Non-pigmented ciliary epithelial cell (primary cell): Measurements from ENCODE around the gene TMOD2.

Experiments
- DNase-seq: peaks from one replicate; pipeline ENCODE4 v3.0.0-alpha.2; 2010; ENCODE audit warnings: low read depth

The TMOD2 gene

DNA sequence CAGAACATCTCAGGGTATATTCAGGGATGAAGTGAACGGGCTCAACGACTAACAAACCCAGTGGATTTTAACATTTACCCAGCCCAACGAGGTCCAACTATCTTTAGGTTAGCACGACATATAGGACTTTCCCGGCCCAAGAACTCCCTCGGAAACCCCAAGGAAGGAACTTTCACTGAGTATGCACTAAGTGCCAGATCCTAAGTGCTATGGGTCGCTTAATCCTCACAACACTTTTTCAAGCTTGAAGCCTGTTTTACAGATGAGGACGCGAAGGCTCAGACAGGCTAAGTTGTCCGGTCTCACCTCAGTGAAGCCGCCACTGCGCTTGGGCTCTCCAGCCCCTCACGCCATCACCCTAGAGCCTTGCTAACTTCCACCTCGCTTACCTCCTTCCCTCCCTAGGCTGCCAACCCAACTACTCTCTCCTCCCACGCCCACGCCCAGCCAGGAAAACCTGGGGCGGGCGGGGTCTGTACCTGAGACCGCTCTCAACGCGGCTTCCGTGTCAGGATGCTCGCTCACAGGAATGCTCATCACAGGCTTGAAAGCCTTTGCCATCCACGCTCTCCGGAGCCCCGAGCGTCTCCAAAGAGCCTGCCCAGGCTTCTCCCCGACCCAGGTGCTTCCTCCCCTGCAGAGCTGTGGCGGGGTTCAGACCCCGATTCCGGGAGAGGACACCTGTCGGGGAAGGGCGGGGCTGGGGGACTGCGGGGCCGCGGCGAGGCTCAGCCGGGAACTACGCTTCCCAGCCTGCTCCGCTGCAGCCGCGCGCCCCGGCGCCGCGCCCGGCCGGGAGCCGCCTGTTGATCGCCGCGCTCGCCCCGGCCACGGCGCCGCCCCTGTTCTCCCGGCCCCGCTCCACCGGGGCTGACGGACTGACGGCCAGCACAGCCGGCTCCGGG lies at the start of gene TMOD2:
TSS of gene TMOD2 (plus strand) at position 806 of the 905 bp plus-strand sequence. CDS start 14,845 bp downstream, outside the sequence.
- no peak for DNase-seq

DNA sequence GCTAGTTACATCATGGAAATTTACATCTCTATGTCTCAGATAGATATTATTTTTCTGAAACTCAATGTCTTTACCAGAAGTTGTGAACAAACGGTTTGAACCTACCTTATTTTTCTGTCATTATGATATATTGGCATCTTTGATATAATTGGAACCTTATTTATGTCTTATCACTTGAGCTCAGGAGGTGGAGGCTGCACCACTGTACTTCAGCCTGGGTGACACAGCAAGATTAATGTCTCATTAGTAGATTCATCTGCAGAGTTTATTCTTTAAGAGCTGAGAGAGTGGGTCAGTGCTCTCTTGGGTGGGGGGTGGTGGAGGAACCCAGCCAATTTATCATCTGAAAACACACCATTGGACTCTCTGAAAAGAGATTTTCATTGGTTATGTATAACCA lies 48.7 kb upstream of the TMOD2 start:
- no peak for DNase-seq

DNA sequence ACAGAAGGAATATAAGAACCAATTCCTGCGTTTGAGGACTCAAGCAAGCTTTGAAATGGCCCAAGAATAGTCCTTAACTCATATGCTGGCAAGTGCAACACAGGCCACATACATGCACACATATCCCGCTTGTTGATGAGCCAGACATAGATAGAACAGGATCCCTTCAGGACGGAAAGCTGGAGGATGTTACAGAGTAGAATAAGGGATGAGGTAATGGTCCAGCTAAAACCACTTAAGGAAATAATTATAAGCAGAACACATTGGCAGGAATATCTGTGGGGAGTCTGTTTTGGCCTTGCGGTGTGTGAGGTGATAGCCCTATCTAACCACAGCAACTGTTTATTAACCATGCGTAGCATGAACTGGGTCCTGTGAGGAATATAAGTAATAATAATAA lies 45.1 kb upstream of the TMOD2 start:
- no peak for DNase-seq

DNA sequence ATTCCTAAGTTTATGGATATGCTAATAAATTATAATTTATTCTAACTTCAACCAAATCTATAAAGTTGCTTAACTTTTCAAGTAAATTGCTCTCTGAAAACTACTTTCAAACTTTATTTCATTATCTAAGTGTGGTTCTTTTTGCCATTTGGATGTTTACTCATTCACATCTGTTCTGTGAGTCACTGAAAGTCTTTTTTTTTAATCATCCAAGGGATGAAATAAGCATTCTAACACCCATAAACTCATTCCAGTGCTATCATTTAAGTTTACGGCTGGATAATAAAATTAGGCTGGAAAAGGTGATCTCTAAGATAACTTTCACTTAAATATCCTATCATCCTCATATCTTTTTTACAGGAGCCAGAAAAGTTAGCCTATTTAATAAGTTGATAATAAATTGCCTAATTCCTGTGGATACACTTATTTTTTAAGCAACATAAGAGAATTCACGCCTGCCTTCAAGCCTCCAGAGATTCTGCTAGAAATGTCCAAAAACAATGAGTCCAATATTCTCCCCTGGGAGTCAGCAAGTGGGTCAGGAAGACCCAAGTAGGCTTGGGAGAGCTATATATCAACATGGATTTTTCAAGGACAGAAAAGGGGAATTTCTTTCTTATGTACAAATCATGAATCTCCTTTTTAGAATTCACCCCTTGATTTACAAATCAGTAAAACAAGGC lies 44.3 kb upstream of the TMOD2 start:
- no peak for DNase-seq

DNA sequence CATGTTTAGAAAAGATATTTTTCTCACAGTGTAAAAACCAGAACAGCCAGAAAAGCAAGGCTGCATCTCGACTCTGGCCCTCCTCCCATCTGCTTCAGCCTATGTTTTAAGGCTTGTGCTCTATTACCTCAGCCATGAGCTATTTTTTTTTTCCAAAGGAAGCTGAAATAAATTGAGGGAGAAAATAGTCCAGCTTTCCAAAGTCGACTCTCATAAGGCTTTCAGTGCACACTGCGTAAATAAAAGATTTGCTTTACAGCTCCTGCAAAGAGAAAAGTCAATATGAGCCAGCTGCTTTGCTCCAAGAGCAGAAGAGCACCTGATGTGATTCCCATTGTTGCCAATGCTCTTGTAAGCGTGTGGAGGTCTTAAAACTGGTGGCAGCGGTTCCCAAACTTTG lies 43.4 kb upstream of the TMOD2 start:
- DNase-seq, result no peak

DNA sequence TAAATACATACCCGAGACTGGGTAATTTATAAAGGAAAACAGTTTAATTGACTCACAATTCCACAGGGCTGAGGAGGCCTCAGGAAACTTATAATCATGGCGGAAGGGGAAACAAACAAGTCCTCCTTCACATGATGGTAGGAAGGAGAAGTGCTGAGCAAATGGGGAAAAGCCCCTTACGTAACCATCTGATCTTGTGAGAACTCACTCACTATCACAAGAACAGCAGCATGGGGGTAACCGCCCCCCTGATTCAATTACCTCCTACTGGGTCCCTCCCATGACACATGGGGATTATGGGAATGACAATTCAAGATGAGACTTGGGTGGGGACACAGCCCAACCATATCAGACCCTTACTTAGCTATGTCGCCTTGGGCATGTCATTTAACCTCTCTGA lies 42.4 kb upstream of the TMOD2 start:
- DNase-seq, result no peak

DNA sequence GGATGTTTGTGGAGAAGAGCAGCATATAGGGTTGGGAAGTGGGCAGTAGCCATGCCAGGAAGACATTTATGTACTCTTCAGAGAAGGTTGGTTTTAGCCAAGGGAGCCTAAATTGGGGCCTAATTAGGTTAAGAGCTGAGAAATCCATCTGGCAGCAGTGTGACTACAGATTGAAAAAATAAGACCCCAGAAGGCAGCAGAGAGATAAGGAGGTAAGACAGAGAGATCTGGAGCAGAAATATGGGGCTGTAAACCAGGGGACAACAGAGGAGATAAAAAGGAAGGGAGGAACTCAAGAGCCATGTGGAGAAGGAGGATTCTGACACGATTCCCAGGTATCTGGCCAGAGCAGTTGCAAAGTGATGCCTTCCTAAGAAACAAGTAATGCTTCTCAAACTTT lies 37.2 kb upstream of the TMOD2 start:
- DNase-seq, result no peak

DNA sequence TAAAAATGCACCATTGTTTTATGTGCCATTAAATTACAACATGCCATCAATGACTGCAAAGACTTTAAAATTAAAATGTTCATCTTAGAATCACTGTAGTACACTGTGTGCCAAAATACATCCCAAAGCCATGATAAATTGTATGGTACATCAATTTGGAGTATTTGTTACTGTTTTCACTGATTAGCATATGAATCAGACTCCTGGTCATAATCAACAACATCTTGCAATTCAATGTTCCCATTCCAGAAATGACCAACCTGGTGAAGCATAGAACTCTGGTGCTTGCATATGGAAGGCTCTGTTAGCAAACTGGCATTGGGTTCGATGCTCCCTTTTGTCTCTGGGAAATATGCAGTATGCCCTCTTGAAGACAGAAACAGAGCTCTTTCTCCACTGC lies 36.5 kb upstream of the TMOD2 start:
- DNase-seq, result no peak

DNA sequence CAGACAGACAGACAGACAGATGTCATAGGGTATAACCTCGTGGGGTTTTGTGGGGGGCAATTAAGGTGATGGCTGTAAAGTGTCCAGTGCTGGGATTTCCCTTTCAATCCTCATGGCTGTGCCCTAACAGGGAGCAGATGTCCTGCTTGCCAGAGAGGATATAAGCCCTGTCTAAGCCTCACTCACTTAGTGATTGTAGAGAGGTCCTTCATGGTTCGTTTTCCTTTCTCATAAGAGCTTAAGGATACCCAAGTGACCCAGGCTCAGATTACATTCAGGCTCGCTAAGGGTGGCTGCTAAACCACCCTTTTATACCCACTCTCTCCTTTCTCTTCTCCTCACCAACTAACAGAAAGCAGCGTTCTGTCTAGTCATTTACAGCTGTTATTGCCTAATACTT lies 33.2 kb upstream of the TMOD2 start:
- no peak for DNase-seq

DNA sequence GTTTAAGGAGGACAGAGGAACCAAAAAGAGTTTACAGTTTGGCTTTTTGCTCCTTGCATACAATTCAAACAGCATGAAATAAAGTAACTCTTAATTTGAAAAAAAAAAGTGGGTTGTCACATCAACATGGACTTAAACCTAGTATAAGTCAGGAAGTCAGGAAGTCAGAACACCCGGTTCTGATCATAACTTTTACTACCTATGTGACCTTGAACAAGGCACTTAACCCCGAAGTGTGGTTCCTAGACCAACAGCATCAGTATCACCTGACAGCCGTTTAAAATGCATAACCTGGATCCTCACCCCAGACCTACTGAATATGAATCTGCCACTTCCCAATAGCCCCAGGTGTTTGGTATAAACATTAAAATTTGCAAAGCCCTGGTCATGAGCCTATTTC lies 32.7 kb upstream of the TMOD2 start:
- no peak for DNase-seq

DNA sequence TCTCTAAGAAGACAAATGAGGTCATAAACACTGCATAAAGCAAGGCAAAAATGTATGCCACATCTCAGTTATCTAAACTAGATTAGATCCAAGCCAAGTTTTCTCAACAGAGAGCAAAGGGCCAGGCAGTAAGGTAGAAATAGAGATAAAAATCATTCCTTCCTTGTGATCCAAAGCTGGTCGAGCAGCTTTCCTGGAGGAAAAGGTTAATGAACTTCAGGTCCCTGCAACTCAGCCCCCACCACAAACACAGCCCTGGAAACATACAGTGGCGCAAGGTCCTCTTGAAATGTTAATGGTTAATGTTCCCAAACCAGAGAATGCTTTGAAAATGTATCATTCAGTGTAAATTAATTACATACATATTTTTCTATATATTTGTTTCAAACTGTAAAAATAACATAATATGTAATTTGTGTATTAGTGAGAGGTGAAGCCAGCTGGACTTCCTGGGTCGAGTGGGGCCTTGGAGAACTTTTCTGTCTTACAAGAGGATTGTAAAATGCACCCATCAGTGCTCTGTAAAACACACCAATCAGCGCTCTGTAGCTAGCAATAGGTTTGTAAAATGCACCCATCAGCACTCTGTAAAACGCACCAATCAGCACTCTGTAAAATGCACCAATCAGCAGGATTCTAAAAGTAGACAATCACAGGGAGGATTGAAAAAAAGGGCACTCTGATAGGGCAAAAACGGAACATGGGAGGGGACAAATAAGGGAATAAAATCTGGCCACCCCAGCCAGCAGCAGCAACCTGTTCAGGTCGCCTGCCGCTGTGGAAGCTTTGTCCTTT lies 31.0 kb upstream of the TMOD2 start:
- no peak for DNase-seq

DNA sequence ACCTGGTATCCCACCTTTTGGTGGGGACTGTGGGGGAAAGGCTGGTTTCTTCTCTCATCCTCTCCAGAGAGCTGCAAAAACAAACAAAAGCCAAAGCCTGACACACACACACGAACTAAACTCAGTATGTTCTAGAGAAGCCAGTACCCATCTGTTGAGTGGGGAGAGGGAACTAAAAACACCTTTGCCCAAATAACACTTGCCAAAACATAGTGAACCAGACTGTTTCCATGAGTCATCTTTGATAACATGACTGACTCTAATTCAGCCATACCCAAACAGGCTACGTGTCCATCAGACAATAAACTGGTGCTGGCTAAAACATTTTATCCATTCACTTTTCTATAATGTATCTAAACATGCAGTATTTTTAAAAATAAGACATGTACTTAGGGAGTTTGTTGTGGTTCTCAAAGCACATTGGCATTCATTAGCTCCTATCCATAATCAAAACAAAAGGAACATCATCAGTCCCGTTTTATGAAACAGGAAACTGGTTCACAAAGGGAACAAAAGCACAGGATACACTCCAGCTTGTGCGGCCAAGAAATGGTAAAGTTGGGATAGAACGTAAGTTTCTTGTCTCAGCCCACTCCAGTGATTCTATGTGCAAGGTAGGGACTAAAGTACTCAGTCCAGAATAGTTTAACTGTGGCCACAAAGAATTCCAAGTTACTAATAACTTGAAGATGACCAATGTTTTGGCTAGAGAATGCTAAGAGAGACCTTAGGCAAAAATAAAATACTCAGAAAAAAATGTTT lies 30.0 kb upstream of the TMOD2 start:
- DNase-seq, result no peak

DNA sequence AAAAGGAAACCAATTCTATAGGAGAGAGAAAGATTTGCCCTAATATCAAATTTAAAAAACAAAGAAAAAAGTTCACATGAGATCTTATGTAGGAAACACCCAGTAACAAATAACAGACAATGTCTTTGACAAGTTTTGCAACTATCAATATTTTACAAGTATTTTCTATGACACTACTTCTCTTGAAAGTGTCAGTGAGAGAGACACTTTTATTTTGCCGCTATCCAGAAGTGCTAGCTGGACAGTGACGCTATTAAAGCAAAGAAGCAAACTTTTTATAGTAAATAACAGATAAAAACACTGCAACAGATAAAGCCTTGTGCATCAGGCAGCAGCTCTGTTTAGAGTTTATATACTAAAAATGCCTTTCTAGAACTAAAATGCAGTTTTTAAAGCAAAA lies 27.2 kb upstream of the TMOD2 start:
- DNase-seq, result no peak

DNA sequence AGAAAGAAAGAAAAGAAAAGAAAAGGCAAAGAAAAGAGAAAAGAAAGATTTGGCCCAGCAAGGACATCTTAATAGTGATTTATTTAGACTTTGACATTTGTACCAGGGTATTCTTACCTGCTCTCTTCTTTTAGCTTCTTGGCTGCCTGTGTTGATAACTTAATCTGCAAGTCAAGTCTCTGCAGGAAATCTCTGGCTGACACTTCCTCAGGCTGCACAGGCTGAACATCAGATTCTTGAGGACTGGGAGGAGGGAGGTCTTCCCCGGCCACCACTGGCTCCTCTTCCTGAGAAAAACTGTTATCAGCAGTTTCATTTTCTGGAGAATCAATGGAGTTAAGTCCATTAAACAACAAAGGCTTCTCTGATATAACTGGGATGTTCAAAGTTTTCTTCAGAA lies 26.7 kb upstream of the TMOD2 start:
- no peak for DNase-seq

DNA sequence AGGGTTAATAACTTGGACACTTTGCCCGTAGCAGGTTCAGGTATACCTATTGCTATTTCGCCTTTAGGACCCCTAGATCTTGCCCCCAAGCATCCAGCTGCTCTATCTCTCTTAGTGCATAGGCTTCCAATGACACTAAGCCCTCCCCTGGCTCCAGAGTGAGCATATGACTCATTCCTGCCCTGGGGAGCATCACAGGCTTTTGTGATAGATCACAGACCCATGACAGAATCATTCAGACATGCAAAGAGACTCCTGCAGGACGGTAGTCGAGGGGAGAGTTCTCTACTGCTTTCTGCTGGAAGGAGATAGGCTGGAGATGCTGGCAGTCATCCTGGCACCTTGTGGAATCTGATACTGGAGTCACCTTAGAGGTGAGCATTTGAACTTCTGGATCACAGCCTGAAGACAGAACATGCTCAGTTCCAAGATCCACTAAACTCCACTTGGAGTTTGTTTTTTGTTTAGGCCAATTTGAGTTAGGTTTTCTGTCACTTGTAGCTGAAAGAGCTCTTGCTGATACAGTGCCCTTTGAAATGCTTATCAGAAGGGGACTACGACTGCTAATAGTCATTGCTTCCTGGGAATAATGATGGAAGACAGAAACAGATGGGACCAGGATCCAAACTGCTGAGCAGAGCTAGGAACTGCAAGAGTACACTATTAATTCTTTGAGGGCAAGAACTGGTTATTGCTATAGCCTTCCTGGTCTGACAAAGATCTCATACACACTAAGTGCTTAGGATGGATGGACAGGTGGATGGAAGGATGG lies 24.9 kb upstream of the TMOD2 start:
- peak; percentile 80 for DNase-seq

DNA sequence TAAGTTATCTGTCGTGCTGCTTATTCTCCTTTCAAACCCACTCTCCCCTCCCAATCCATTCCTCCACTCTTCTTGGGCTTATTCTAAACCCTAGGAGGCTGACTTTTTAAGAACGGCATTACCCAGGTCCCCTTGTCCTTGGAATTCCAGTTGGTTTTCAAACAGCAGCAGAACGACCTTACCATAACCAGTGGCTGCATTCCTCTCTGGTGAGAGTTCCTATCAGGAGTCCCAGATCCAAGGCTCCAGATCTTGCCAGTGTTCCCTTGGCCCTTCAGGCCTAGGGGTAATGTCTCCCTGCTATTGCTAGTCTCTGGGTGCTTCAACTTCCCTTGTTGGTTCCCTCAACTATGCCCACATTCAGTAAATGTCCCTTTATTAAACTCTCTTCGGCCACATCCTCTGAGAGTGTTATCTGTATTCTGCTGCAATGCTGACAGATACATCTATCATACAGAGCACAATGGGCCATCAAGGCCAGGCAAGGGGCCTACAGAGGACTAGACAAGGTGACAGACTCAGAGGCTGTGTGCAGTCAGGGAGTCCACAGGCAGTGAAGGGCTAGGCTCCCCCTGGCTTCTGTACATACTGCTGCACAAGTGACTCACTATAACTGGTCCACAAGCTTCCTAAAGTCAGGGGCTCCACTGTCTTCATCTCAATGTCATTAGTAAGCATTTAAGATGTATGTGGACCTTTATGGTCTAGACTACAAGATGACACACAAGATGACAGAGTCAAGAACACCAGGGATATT lies 24.1 kb upstream of the TMOD2 start:
- DNase-seq, result no peak

DNA sequence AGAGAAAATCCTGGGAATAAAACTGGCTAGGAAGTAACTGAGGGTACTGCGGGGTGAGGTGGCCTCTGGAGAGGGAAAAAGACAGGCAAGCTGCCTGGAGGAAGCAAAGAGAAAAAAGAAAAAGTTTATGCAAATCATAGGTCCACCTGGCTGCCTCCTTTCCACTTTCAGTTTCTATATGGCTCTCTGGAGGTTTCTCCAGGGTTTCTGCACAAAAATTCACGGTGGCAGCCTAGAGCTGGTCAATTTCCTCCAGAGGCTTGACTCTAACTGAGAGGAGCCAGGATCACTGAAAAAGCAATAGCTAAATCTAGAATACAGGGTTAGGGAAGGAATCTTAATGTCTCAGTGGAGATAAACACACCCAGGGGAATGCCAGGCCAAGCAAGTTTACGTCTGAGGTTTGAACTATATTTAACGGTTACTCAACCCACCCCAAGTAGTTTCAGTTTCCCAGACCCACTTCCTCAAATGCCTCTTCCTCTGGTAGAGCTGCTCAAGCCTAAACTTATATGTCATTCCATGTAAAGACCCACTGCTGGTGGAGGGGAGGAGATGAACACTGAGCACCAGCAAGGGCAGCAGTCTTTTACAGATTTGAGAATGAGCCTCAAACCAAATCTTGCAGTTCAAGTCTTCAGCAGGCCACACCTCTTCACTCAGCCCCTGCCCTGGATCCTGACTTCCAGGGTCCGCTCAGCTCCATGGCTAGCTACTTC lies 19.7 kb upstream of the TMOD2 start:
- no peak for DNase-seq

DNA sequence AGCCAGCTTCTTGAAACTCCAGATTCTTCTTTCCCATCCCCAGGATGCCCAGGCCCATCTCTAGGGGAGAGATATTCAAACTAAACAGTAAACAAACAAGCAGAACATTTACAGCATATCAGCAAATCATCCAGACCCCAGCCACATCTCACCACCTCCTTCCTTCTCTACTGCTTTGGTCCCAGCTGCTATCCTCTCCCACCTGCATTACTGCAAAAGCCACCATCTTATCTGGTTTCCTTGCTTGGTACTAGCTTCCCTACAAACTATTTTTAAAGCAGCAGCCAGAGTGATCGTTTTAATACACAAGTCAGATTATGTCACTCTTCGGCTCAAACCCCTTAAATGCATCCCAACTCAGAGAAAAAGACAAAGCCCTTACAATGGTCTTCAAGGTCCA lies 18.8 kb upstream of the TMOD2 start:
- DNase-seq, result no peak

DNA sequence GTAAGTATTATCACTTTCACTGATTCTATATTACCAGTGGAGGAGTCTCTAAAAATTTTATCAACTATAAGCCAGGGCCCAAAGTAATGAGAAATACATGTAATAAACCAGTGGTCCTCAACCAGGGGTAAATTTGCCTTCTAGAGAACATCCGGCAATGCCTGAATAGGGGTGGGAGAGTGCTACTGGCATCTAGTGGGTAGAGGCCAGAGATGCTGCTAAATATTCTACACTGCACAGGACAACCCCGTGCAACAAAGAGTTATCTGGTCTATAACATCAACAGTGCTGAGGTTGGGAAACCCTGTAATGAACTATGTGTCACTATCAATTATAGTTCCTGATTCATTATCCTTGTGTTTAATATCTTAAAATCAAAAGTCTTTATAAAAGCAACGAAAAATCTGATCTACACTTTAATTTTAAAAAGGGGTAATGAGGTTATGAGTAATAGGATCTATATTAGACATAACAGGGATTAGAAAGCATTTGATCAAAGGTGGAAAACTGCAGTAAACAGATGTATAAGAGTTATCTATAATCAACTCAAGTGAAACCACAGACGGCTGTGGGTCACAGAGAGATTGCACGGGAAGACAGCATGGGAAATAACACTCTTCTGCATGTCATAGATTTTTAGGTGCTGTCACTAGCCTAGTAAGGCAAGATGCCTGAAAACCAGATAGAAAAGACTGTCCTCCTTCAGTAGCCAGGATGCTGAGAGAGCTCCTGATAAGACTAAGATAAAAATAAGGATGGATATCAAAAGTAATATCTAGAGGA lies 16.0 kb upstream of the TMOD2 start:
- DNase-seq, result no peak
